GM10847 (cell line): ENCODE data around the gene RNASE7.

Source experiments
- POLR2A ChIP-seq: IDR thresholded peaks from 2 replicates; pipeline ENCODE4 v1.6.1; 2011; ENCODE audit not compliant: insufficient read length; ENCODE audit errors: extremely low read depth

RNASE7 gene

DNA sequence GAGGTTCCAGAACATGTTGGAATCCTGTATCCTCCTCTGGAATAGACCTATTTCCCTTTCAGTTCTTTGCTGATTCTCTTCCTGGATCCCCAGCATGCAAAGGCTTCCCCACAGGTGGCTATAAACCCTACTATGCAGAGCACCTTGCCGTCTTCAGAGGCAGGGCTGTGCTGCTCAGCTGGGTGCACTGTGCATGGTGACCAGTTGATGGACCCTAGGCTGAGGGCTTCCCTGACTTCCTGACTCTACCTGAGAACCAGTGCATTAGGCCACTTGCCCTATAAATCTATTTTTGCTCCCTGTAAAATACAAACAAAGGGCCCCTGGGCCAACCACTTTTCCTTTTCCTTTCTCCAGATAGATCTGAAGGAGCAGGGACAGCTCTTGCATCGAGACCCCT, 42.2 kb downstream of the RNASE7 start:
- TF ChIP-seq POLR2A, result no peak

DNA sequence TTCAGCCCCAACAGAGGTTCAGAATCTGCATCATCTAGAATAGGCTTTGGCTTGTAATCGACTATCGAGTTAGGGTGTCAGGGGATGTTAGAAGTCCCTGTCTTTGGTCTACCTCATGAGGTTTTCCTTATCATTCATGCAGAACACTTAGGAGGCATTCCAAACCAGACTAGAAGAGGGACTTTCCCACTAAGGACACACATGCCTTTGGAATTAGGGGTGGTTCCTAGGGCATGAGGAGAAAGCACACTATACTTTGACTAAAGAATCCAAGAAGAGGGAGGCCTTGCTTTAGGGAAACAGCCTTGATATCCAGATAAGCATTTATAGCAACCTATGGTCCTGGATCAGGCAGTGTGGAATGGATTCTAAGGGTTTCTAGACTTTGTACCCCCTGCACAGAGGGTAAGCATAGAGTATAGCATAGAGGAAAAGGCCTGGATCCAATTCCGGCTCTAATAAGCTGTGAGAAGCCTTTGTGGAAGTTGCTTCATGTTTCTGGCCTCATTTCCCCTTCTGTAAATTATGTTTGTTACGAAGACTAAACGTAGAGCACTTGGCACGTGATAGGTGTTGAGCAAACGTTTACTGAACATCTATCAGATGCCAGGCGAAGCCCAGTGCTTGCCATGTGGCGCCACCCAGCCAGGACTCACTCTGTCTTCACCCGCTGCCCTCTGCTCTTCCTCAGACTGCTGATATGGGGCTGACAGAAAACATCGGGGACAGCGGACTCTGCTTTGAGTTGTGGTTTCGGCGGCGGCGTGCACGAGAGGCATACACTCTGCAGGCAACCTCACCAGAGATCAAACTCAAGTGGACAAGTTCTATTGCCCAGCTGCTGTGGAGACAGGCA, 43.1 kb downstream of the RNASE7 start:
- no peak for TF ChIP-seq POLR2A

DNA sequence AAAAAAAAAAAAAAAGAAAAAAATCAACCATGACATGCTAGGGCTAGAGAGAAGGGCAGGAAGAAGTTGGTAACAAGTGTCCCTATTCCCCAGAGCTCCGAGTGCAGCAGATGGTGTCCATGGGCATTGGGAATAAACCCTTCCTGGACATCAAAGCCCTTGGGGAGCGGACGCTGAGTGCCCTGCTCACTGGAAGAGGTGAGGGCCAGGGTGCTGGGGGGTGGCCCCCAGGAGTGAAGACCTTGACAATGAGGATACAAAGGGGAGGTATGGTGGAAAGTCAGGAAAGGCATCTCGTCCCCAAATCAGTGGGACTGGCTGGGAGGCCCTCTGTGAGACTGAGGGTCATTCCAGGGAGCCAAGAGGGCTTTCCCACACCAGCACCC, 44.7 kb downstream of the RNASE7 start:
- no peak for TF ChIP-seq POLR2A

DNA sequence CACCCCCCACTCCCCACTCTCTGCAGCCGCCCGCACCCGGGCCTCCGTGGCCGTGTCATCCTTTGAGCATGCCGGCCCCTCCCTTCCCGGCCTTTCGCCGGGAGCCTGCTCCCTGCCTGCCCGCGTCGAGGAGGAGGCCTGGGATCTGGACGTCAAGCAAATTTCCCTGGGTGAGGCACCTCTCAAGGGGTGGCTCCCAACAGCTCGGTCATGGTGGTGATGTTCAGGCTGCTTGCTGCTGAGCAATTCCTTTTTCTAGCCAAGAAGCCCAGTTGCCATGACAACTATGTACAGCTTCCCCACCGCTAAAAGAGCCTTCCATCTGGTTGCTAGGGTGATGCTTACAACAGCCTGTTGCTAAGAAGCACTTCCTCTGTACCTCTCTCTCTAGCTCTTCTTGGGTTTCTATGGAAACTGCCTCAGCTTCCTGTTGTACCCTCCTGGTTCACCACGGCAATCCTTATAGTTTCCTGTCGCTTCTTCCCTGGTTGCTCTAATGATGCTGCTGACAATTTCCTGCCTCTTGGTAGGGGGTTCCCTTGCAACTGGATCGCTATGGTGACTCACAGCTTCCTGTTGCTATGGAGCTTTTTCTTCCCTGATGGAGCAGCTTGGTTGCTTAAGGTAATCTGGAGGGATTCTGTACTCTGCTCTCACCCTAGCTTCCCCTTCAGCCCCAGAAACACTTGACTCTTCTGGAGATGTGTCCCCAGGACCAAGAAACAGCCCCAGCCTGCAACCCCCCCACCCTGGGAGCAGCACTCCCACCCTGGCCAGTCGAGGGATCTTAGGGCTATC, 45.3 kb downstream of the RNASE7 start:
- TF ChIP-seq POLR2A, result no peak

DNA sequence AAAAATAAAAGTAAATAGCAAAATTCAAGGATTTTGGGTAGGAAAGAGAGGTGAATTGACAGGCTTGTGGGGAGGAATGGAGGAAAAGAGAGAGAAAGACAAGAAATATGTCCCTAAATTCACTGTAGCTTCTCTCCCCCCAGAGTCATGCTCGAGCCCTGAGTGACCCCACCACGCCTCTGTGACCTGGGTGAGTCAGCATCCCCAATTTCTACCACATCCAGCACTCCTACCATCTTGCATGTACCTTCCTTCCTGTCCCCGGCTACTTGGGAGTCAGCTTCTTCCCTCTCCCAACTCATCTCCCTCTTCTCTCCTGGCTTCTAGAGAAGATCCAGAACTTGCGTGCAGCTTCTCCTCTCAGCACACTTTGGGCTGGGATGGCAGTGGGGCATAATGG, 46.5 kb downstream of the RNASE7 start:
- no peak for TF ChIP-seq POLR2A

DNA sequence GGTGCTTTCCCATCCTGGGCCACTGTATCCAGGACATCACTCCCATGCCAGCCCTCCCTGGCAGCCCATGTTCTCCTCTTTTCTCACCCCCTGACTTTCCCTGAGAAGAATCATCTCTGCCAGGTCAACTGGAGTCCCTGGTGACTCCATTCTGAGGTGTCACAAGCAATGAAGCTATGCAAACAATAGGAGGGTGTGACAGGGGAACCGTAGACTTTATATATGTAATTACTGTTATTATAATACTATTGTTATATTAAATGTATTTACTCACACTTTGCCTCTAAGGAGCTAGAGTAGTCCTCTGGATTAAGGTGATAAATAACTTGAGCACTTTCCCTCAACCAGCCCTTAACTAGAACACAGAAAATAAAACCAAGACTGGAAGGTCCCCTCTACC, 47.1 kb downstream of the RNASE7 start:
- TF ChIP-seq POLR2A, result no peak

DNA sequence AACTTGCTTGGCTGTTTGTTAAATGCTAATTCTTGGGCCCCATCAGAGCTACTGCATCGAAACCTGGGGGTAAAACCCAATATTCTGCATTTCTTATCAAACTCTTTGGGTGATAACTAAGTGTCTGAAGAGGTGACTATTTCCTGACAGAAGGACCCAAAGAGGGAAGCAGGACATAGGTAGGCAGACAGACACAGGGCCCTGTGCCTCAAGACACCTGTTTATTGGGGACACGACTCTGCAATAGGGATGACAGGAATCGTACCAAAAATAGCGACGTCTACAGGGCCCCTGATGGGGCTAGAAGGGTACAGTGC, 47.7 kb downstream of the RNASE7 start:
- TF ChIP-seq POLR2A, result no peak

DNA sequence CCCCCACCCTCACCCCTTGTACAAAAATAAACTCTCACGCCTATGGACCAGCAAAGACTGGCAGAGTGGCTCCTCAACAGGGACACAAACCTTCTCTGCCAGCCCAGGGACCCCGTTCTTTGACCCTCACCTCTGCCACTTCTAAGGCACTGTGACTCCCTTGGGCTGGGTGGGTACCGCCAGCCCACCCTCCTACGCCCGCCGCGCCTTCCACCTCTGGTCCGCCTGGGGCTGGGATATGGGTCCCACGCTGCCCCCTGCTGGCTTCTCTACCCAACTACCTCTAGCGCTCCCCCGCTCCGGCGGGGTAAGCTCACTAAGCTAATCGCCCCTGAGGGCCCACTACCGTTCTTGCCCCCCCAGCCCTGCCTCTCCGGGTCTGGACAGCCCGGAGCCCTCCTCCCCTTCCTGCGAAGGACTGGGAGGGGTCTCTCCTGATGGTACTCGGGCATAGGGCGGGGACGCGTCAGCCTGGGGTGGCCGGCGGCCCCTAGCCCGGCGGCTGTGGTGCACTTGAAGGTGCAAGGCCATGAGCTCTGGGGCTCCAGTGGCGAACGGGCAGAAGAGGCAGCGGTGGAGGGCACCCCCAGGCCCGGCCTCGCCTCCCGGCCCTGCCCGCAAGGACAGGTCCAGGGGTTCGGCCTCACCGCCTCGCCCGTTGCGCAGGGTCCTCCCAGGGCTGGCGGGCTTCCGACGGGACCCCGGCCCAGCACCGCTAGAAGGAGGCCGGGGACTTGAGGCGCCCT, 48.2 kb downstream of the RNASE7 start:
- TF ChIP-seq POLR2A, result no peak

DNA sequence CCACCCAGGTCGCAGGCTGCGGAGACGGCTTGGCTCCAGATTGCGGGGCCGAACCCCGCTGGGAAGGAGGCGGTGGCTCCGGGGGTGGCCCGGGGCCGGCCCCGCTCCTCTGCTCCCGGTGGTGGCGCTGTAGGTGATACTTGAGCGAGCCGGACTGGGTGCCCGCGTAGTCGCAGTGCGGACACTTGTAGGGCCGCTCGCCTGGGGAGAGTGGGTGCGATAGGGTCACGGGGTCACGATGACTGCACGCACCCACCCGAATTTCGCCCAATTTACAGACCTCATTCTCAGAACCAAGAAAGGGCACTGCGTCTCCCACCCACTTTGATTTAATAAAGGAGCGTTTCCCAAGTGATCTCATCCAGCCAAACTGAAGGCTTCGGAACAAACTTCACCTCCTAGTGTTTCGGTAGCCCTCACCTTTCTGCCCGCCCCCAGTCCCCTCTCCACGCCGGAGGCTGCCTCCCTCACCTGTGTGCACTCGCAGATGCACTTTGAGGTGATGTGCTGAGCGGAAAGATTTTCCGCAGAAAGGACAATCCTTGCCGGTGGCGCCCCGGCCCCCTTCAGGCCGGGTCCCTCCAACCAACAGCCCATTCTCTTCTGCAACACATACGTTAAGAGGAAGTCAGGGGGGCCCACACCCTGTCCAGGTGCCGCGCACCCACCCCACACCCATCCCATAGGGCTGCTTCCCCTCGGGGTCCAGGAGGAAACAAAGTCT, 48.9 kb downstream of the RNASE7 start:
- TF ChIP-seq POLR2A, result no peak

DNA sequence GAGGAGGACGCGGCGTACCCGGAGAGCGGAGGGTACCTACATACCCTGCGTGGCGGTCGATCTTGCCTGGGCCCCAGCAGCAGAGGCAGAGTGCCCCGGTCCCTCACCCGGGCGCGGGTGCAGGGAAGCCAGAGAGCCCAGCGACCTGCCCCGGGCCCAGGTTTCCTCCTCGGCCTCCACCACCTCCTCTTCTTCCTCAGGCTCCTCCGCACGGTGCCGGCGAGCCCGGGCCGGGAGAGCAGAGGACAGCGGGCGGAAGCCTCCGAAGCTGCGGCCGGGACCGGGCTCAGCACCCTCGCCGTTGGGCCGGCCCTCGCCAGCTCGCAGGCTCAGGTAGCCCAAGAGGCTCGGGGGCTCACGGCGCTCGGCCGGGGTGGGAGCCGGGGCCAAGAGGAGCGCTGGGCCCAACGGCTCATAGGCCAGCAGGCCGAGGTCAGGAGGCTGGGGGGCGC, 49.7 kb downstream of the RNASE7 start:
- no peak for TF ChIP-seq POLR2A

DNA sequence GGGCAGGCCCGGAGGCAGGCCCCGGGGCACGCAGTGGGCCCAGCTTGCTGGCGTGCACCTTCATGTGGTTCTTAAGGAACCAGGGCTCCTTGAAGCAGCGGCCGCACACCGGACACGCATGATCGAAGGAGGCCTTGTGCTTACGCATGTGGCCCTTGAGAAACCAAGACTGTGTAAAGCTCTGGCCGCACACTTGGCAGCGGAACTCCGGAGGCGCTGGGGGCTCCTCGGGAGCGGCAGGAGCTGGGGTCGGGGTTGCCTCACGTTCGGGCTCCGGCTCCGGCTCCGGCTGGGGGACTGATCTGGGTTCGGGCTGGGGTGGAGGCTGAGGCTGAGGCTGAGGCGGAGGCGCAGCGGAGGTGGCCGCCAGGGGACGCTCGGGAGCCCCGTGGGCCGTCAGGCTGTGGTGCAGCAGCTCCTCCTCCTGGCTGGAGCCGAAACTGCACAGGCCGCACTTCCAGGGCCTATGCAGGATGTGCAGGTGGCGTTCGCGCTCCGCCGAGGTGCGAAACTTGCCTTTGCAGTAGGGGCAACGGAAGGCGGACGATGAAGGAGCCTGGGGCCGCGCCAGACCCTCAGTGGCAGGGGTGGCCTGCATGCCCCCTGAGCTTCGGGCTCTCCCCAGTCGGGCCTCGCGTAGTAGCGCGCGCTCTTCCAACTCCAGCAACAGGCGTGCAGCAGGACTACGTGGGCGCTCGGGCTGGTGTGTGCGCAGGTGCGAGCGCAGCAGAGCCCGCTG, 50.3 kb downstream of the RNASE7 start:
- TF ChIP-seq POLR2A, result no peak

DNA sequence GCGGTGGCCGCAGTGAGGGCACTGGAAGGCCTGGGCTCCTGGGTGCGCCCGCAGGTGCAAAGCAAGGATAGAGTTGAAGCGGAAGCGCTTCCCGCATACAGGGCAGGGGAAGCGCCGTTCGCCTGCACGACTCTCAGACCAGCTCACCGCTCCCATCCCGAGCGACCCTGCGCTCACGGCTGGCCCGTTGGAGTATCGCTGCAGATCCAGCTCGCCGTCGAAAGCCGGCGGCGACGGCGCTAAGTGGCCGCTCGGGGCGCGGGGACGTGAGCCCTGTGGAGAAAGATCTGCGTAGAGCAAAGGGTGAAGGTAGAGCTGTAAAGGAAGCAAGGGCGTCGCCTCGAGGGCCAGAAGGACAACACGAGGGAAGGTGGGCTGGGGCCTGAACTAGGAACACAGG, 50.9 kb downstream of the RNASE7 start:
- no peak for TF ChIP-seq POLR2A
